ENCODE results near the gene NPTX1. TPM values are rescaled to one million over a fixed set of nuclear protein-coding genes. Genes with fewer than 3 reads are reported as not detected.

NPTX1 gene
- total RNA-seq, 4 donors from 2014 or later = 1.1 to 2.6 (median 2.3) TPM

DNA sequence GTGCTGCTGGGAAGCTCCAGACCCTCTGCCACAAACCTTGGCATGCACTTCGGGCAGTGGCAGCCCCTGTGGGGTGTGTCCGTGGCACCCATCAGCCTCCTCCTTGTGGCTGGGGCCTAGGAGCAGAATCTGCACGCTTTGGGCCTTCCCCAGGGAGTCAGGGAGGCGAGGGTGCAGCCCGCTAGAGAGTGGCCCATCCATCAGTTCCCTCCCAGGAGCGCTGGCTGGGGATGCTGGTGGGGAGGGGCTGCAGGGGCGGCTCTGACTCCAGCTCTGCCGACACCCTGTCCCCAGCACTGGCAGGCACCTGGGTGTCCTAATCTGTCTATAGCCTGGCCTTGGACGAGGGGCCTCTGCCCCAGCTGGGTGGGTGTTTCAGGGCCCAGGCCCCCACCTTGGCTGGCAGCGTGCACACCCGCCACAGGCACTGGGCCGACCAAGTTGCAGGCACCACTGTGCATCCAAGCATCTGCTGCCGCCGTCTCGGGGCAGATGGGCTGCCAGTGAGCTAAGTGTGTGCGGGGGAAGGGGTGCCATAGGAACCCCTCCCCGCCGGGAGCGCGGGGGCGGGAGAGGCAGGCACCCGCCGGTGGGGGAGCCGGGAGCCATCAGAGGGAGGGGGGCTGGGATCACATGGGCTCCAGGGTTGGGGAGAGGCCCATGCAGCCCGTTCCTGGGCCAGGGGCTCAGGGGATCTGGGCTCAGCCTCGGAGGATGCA is 31.2 kb downstream of the NPTX1 start:
- no peak for DNase-seq (ENCODE audit: low spot score in 2 of 2)
- intact Hi-C loops (cut with DNase I; ENCODE audit: low total_unique reads) = loop anchor here (5.0 kb wide), 1 partner anchor 1822 kb away; no protein-coding TSS in a partner anchor
- no peak for TF ChIP-seq CTCF (IDR thresholded peaks at IDR 0.05)
- TF ChIP-seq POLR2A (IDR thresholded peaks at IDR 0.05) = no peak
- H3K4me3 ChIP-seq (ENCODE audit: low read depth, poor library complexity, severe bottlenecking) = no peak overlapping the region
- WGBS, 2 donors = 59 to 61% methylated on average over 12 to 22 of the region's 26 CpGs

GRCh38 chr17:80444644-80444979 is 31.8 kb downstream of the NPTX1 start:
- intact Hi-C loops (cut with DNase I; ENCODE audit: low total_unique reads) = no loop called here
- no peak overlapping the region for H3K4me3 ChIP-seq (ENCODE audit: low read depth, poor library complexity, severe bottlenecking)
- WGBS, 2 donors = 60 to 67% methylated on average over 4 to 5 of the region's 6 CpGs
- no peak for DNase-seq (ENCODE audit: low spot score in 2 of 2)
- TF ChIP-seq POLR2A (IDR thresholded peaks at IDR 0.05) (no peak), CTCF (IDR thresholded peaks at IDR 0.05) (no peak)

GRCh38 chr17:80443916-80444643 is 32.3 kb downstream of the NPTX1 start:
- intact Hi-C loops (cut with DNase I; ENCODE audit: low total_unique reads) = no loop called here
- H3K4me3 ChIP-seq (ENCODE audit: low read depth, poor library complexity, severe bottlenecking) = no peak overlapping the region
- 29 to 47% methylated on average over 26 to 29 of the region's 31 CpGs for WGBS, 2 donors
- TF ChIP-seq POLR2A (IDR thresholded peaks at IDR 0.05) = no peak
- no peak for TF ChIP-seq CTCF (IDR thresholded peaks at IDR 0.05)
- DNase-seq (ENCODE audit: low spot score in 2 of 2) = no peak

DNA sequence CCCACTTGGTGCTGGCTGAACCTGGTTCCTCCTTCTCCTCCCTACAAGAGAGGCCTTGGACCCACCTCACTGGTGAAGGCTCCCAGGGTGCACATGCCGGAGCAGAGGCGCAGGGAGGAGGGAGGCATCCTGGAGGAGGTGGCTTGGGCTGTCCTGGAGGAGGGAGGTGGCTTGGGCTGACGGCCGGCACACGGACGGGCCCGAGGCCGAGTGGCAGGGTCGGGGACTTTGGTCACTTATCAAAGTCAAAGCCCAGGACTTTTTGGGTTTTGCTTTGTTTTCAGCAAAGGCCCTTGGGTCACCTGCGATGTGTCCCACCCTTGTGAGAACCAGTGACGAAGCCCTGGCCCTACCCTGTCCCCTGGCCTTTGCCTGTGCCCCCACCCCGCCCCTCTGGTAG is 32.9 kb downstream of the NPTX1 start:
- 51 to 53% methylated on average over 11 to 12 of the region's 12 CpGs for WGBS, 2 donors
- no peak for DNase-seq (ENCODE audit: low spot score in 2 of 2)
- H3K4me3 ChIP-seq (ENCODE audit: low read depth, poor library complexity, severe bottlenecking) = no peak overlapping the region
- TF ChIP-seq POLR2A (IDR thresholded peaks at IDR 0.05) = no peak
- TF ChIP-seq CTCF (IDR thresholded peaks at IDR 0.05) = no peak
- intact Hi-C loops (cut with DNase I; ENCODE audit: low total_unique reads) = no loop called here

- intact Hi-C loops (cut with DNase I; ENCODE audit: low total_unique reads) = no loop called here
- no peak for TF ChIP-seq POLR2A (IDR thresholded peaks at IDR 0.05)
- no peak for TF ChIP-seq CTCF (IDR thresholded peaks at IDR 0.05)
- 91 to 92% methylated on average over 4 of the region's 4 CpGs for WGBS, 2 donors
- no peak for DNase-seq (ENCODE audit: low spot score in 2 of 2)
- H3K4me3 ChIP-seq (ENCODE audit: low read depth, poor library complexity, severe bottlenecking) = no peak overlapping the region
These were observed 33.6 kb downstream of the NPTX1 start for GRCh38 chr17:80442764-80443163.

Data from lower leg skin (tissue), 4 donors.